Measurements from ENCODE around the gene PPFIA2.

PPFIA2 gene

GRCh38 chr12:81386101-81386500 is 373.0 kb downstream of the PPFIA2 start:
- Histone ChIP-seq H3K4me2 (ENCODE audit: insufficient read depth, low read length, poor library complexity, severe bottlenecking) (no peak overlapping the region), H3K36me3 (replicated peaks in 1 of 2; ENCODE audit: control insufficient read depth in 2 of 2, insufficient read depth in 2 of 2, low read length in 2 of 2) (no peaks in the 10 kb centered on the region), H3K4me3 (ENCODE audit: low read length in 2 of 2) (no peak overlapping the region), H4K91ac (ENCODE audit: low read depth, low read length, poor library complexity) (no peak overlapping the region), H3K9ac (ENCODE audit: low read depth, low read length, poor library complexity) (no peak overlapping the region), H2BK15ac (ENCODE audit: low read length) (no peak overlapping the region), H3K4me1 (ENCODE audit: control insufficient read depth in 2 of 2, insufficient read depth in 1 of 2, low read depth in 1 of 2, low read length in 2 of 2) (no peaks in the 10 kb centered on the region), H3K18ac (ENCODE audit: low read length) (no peak overlapping the region), H3K14ac (ENCODE audit: low read length) (no peak overlapping the region), H3K23ac (ENCODE audit: low read depth, low read length, poor library complexity) (no peak overlapping the region), H3K27me3 (ENCODE audit: control insufficient read depth in 3 of 3, insufficient read depth in 3 of 3, low read depth in 1 of 3, low read length in 3 of 3) (no peaks in the 10 kb centered on the region), H3K4ac (ENCODE audit: low read length) (no peak overlapping the region), H2AFZ (ENCODE audit: low read length) (no peak overlapping the region), H3K9me3 (replicated peaks in 1 of 2; ENCODE audit: control insufficient read depth in 2 of 2, insufficient read depth in 1 of 2, low read depth in 1 of 2, low read length in 2 of 2) (no peaks in the 10 kb centered on the region), H3K79me1 (ENCODE audit: low read depth, low read length) (no peaks in the 10 kb centered on the region), H4K8ac (ENCODE audit: low read depth, low read length) (no peak overlapping the region), H2BK120ac (ENCODE audit: low read depth, low read length) (no peak overlapping the region), H2BK12ac (ENCODE audit: low read length) (no peak overlapping the region), H2AK5ac (ENCODE audit: low read depth, low read length) (no peak overlapping the region), H2BK5ac (ENCODE audit: low read length) (no peak overlapping the region), H3K27ac (replicated peaks; ENCODE audit: low read length) (no peak overlapping the region)
- no peak for DNase-seq (ENCODE audit: low spot score)
- no CpG with 5 or more reads among the region's 1 CpG for WGBS, 2 donors (ENCODE audit: extremely low coverage in 2 of 2, insufficient read length in 2 of 2, insufficient replicate concordance in 1 of 2)

DNA sequence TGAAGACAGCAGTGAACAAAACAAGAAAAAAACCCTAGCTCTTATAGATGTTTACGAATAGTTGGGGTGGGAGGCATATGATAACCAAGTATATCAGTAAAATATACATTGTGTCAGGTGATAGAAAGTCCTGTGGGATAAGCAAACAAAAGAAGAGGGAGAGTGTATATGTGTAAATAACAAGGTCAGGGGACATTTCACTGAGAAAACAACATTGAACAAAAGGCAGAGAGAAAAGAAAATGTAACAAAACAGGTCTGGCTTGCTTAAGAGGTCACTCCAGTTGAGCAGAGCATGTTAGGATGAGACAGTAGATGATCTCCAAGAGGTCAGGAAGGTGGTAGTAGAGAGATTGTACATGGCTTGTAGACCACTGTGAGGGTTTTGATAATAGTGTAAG is 377.2 kb downstream of the PPFIA2 start:
- no peak overlapping the region for H3K23ac ChIP-seq (ENCODE audit: low read depth, low read length, poor library complexity)
- no peak overlapping the region for H2BK5ac ChIP-seq (ENCODE audit: low read length)
- no peak overlapping the region for H3K27ac ChIP-seq (replicated peaks; ENCODE audit: low read length)
- H3K9me3 ChIP-seq (replicated peaks in 1 of 2; ENCODE audit: control insufficient read depth in 2 of 2, insufficient read depth in 1 of 2, low read depth in 1 of 2, low read length in 2 of 2): no peaks in the 10 kb centered on the region
- H2AK5ac ChIP-seq (ENCODE audit: low read depth, low read length): no peak overlapping the region
- H3K4me1 ChIP-seq (ENCODE audit: control insufficient read depth in 2 of 2, insufficient read depth in 1 of 2, low read depth in 1 of 2, low read length in 2 of 2): no peaks in the 10 kb centered on the region
- H4K8ac ChIP-seq (ENCODE audit: low read depth, low read length): no peak overlapping the region
- H2BK12ac ChIP-seq (ENCODE audit: low read length): no peak overlapping the region
- H4K91ac ChIP-seq (ENCODE audit: low read depth, low read length, poor library complexity): no peak overlapping the region
- H3K9ac ChIP-seq (ENCODE audit: low read depth, low read length, poor library complexity): no peak overlapping the region
- no peak overlapping the region for H2BK120ac ChIP-seq (ENCODE audit: low read depth, low read length)
- no peaks in the 10 kb centered on the region for H3K36me3 ChIP-seq (replicated peaks in 1 of 2; ENCODE audit: control insufficient read depth in 2 of 2, insufficient read depth in 2 of 2, low read length in 2 of 2)
- no peaks in the 10 kb centered on the region for H3K27me3 ChIP-seq (ENCODE audit: control insufficient read depth in 3 of 3, insufficient read depth in 3 of 3, low read depth in 1 of 3, low read length in 3 of 3)
- H3K4me2 ChIP-seq (ENCODE audit: insufficient read depth, low read length, poor library complexity, severe bottlenecking): no peak overlapping the region
- no peaks in the 10 kb centered on the region for H3K79me1 ChIP-seq (ENCODE audit: low read depth, low read length)
- H3K18ac ChIP-seq (ENCODE audit: low read length): no peak overlapping the region
- no peak overlapping the region for H3K14ac ChIP-seq (ENCODE audit: low read length)
- H2AFZ ChIP-seq (ENCODE audit: low read length): no peak overlapping the region
- no peak overlapping the region for H3K4me3 ChIP-seq (ENCODE audit: low read length in 2 of 2)
- WGBS, 2 donors (ENCODE audit: extremely low coverage in 2 of 2, insufficient read length in 2 of 2, insufficient replicate concordance in 1 of 2): no CpG with 5 or more reads among the region's 1 CpG
- H2BK15ac ChIP-seq (ENCODE audit: low read length): no peak overlapping the region
- no peak for DNase-seq (ENCODE audit: low spot score)
- no peak overlapping the region for H3K4ac ChIP-seq (ENCODE audit: low read length)

- no CpG with 5 or more reads among the region's 4 CpGs for whole genome bisulfite sequencing, 2 donors (ENCODE audit: extremely low coverage in 2 of 2, insufficient read length in 2 of 2, insufficient replicate concordance in 1 of 2)
- no peak overlapping the region for H3K14ac ChIP-seq (ENCODE audit: low read length)
- H3K4me3 ChIP-seq (ENCODE audit: low read length in 2 of 2): no peak overlapping the region
- no peaks in the 10 kb centered on the region for H3K27me3 ChIP-seq (ENCODE audit: control insufficient read depth in 3 of 3, insufficient read depth in 3 of 3, low read depth in 1 of 3, low read length in 3 of 3)
- no peak overlapping the region for H3K4ac ChIP-seq (ENCODE audit: low read length)
- H3K18ac ChIP-seq (ENCODE audit: low read length): no peak overlapping the region
- no peaks in the 10 kb centered on the region for H3K79me1 ChIP-seq (ENCODE audit: low read depth, low read length)
- H2BK120ac ChIP-seq (ENCODE audit: low read depth, low read length): no peak overlapping the region
- no peak overlapping the region for H2AFZ ChIP-seq (ENCODE audit: low read length)
- H3K27ac ChIP-seq (replicated peaks; ENCODE audit: low read length): no peak overlapping the region
- DNase-seq (ENCODE audit: low spot score): no peak
- no peak overlapping the region for H3K4me2 ChIP-seq (ENCODE audit: insufficient read depth, low read length, poor library complexity, severe bottlenecking)
- H3K9ac ChIP-seq (ENCODE audit: low read depth, low read length, poor library complexity): no peak overlapping the region
- no peak overlapping the region for H2BK12ac ChIP-seq (ENCODE audit: low read length)
- H2BK5ac ChIP-seq (ENCODE audit: low read length): no peak overlapping the region
- H3K4me1 ChIP-seq (ENCODE audit: control insufficient read depth in 2 of 2, insufficient read depth in 1 of 2, low read depth in 1 of 2, low read length in 2 of 2): no peaks in the 10 kb centered on the region
- no peaks in the 10 kb centered on the region for H3K36me3 ChIP-seq (replicated peaks in 1 of 2; ENCODE audit: control insufficient read depth in 2 of 2, insufficient read depth in 2 of 2, low read length in 2 of 2)
- H3K23ac ChIP-seq (ENCODE audit: low read depth, low read length, poor library complexity): no peak overlapping the region
- no peak overlapping the region for H2BK15ac ChIP-seq (ENCODE audit: low read length)
- H2AK5ac ChIP-seq (ENCODE audit: low read depth, low read length): no peak overlapping the region
- no peaks in the 10 kb centered on the region for H3K9me3 ChIP-seq (replicated peaks in 1 of 2; ENCODE audit: control insufficient read depth in 2 of 2, insufficient read depth in 1 of 2, low read depth in 1 of 2, low read length in 2 of 2)
- no peak overlapping the region for H4K8ac ChIP-seq (ENCODE audit: low read depth, low read length)
- H4K91ac ChIP-seq (ENCODE audit: low read depth, low read length, poor library complexity): no peak overlapping the region
Measured at GRCh38 chr12:81378601-81379285, 380.4 kb downstream of the PPFIA2 start.

GRCh38 chr12:81377771-81378170 is 381.4 kb downstream of the PPFIA2 start:
- no peak for DNase-seq (ENCODE audit: low spot score)
- H2AFZ ChIP-seq (ENCODE audit: low read length): no peak overlapping the region
- H3K79me1 ChIP-seq (ENCODE audit: low read depth, low read length): no peaks in the 10 kb centered on the region
- H2AK5ac ChIP-seq (ENCODE audit: low read depth, low read length): no peak overlapping the region
- H3K9ac ChIP-seq (ENCODE audit: low read depth, low read length, poor library complexity): no peak overlapping the region
- H2BK15ac ChIP-seq (ENCODE audit: low read length): no peak overlapping the region
- no peak overlapping the region for H3K27ac ChIP-seq (replicated peaks; ENCODE audit: low read length)
- no peak overlapping the region for H4K8ac ChIP-seq (ENCODE audit: low read depth, low read length)
- H3K14ac ChIP-seq (ENCODE audit: low read length): no peak overlapping the region
- H3K27me3 ChIP-seq (ENCODE audit: control insufficient read depth in 3 of 3, insufficient read depth in 3 of 3, low read depth in 1 of 3, low read length in 3 of 3): no peaks in the 10 kb centered on the region
- H3K4me1 ChIP-seq (ENCODE audit: control insufficient read depth in 2 of 2, insufficient read depth in 1 of 2, low read depth in 1 of 2, low read length in 2 of 2): no peaks in the 10 kb centered on the region
- H3K4me2 ChIP-seq (ENCODE audit: insufficient read depth, low read length, poor library complexity, severe bottlenecking): no peak overlapping the region
- H3K9me3 ChIP-seq (replicated peaks in 1 of 2; ENCODE audit: control insufficient read depth in 2 of 2, insufficient read depth in 1 of 2, low read depth in 1 of 2, low read length in 2 of 2): no peaks in the 10 kb centered on the region
- no peak overlapping the region for H2BK5ac ChIP-seq (ENCODE audit: low read length)
- H2BK120ac ChIP-seq (ENCODE audit: low read depth, low read length): no peak overlapping the region
- H3K4ac ChIP-seq (ENCODE audit: low read length): no peak overlapping the region
- H3K4me3 ChIP-seq (ENCODE audit: low read length in 2 of 2): no peak overlapping the region
- H4K91ac ChIP-seq (ENCODE audit: low read depth, low read length, poor library complexity): no peak overlapping the region
- no peaks in the 10 kb centered on the region for H3K36me3 ChIP-seq (replicated peaks in 1 of 2; ENCODE audit: control insufficient read depth in 2 of 2, insufficient read depth in 2 of 2, low read length in 2 of 2)
- no CpG with 5 or more reads among the region's 4 CpGs for WGBS, 2 donors (ENCODE audit: extremely low coverage in 2 of 2, insufficient read length in 2 of 2, insufficient replicate concordance in 1 of 2)
- no peak overlapping the region for H3K18ac ChIP-seq (ENCODE audit: low read length)
- no peak overlapping the region for H2BK12ac ChIP-seq (ENCODE audit: low read length)
- H3K23ac ChIP-seq (ENCODE audit: low read depth, low read length, poor library complexity): no peak overlapping the region

Measured in neuronal stem cell (in vitro differentiated cells).